Measurements from ENCODE around the gene ARHGAP19. TPM values are rescaled to one million over a fixed set of nuclear protein-coding genes. Genes with fewer than 3 reads are reported as not detected.
A peak's percentile ranks its signal among the peaks of the same experiment; 100 is the strongest.

ARHGAP19 gene
- 3.8 and 4.5 TPM in 2 replicates for polyA plus RNA-seq (2012; rRNA removed)
- 5.0 and 5.1 TPM in 2 replicates for polyA plus RNA-seq (2012; cell fraction: cytosol; rRNA removed)
- 7.0 and 8.5 TPM in 2 replicates for polyA plus RNA-seq (2012; cell fraction: nucleus; rRNA removed)

GRCh38 chr10:97292097-97292861 lies at the start of gene ARHGAP19:
Gene ARHGAP19 (minus strand): TSS chr10:97292637. CDS start chr10:97292627, 10 bp downstream.
- Histone ChIP-seq H3K9me2 (no peaks in the 10 kb centered on the region), H4K20me1 (ENCODE audit: insufficient read depth) (no peaks in the 10 kb centered on the region), H3K27ac (ENCODE audit: low read depth in 2 of 2, low read length in 1 of 2) (peak within 1 kb of the TSS; percentile 93 to 97), H3K27me3 (ENCODE audit: insufficient read depth) (no peaks in the 10 kb centered on the region), H3K4me3 (ENCODE audit: low read depth in 2 of 2, low read length in 1 of 2) (peak within 1 kb of the TSS; percentile 63 to 86), H3K9me3 (no peaks in the 10 kb centered on the region), H3K4me2 (peak within 1 kb of the TSS; percentile 75), H3K36me3 (replicated peaks in 1 of 2; ENCODE audit: control insufficient read depth in 1 of 2, insufficient read depth in 2 of 2, low read length in 1 of 2) (peaks cover 0 to 4% of the 10 kb centered on the region in 2 experiments), H3K9ac (peak within 1 kb of the TSS; percentile 94), H2AFZ (ENCODE audit: low read depth) (peak within 1 kb of the TSS; percentile 94), H3K4me1 (ENCODE audit: control insufficient read depth in 1 of 2, insufficient read depth in 2 of 2, low read depth in 1 of 2, low read length in 1 of 2) (no peaks in the 10 kb centered on the region), H3K79me2 (ENCODE audit: insufficient read depth) (peaks cover 37% of the 10 kb centered on the region), H3F3A (replicated peaks; ENCODE audit: insufficient read depth) (peaks cover 15% of the 10 kb centered on the region)
- WGBS (ENCODE audit: low lambda C conversion rate), result under 1% methylated on average over 41 of the region's 55 CpGs
- ChIA-PET POLR2A (interaction anchor here (1.1 to 1.2 kb wide), 5 partner anchors 10 to 109 kb away, joined by 3 to 6 read pairs (median 5); partner anchors contain the start of genes FRAT1 and RRP12), CTCF (interaction anchor here (0.7 to 3.4 kb wide), 9 partner anchors 9 to 220 kb away, joined by 3 to 27 read pairs (median 4); partner anchors contain the start of gene FRAT1)
- DNase-seq, result peak; percentile 92
- TF ChIP-seq MEF2A (IDR thresholded peaks at IDR 0.05; ENCODE audit: borderline replicate concordance, low read depth), result no peak
- TF ChIP-seq ELF1 (IDR thresholded peaks at IDR 0.05), result peak; percentile 52; the same call in 1 of the 2 replicates
- no peak for TF ChIP-seq FOSL2 (IDR thresholded peaks at IDR 0.05; ENCODE audit: borderline replicate concordance, low read depth)
- no peak for TF ChIP-seq USF1 (IDR thresholded peaks at IDR 0.05; ENCODE audit: borderline replicate concordance, low read depth)
- TF ChIP-seq RAD21 (IDR thresholded peaks at IDR 0.05; ENCODE audit: low read length), result no peak; the same call in 1 of the 2 replicates
- TF ChIP-seq REST (IDR thresholded peaks at IDR 0.05; ENCODE audit: low read depth, low read length), result no peak; the same call in none of the 2 replicates
- TF ChIP-seq TEAD4 (IDR thresholded peaks at IDR 0.05; ENCODE audit: borderline replicate concordance, insufficient read depth), result 0 out of 2 replicates have a peak, but pooled peaks have one; percentile 49
- TF ChIP-seq RCOR1 (IDR thresholded peaks at IDR 0.05; ENCODE audit: low read length), result no peak
- TF ChIP-seq MAX (IDR thresholded peaks at IDR 0.05; ENCODE audit: low read depth), result no peak; the same call in none of the 2 replicates
- TF ChIP-seq JUND (IDR thresholded peaks at IDR 0.05), result no peak
- peak; percentile 17; the same call in 1 of the 2 replicates for TF ChIP-seq TCF12 (IDR thresholded peaks at IDR 0.05)
- TF ChIP-seq FOXM1 (IDR thresholded peaks at IDR 0.05; ENCODE audit: low read depth), result peak; percentile 41
- TF ChIP-seq EZH2phosphoT487 (IDR thresholded peaks at IDR 0.05; ENCODE audit: borderline replicate concordance, low read depth), result no peak
- TF ChIP-seq SIN3A (IDR thresholded peaks at IDR 0.05; ENCODE audit: borderline replicate concordance, low read depth, low read length), result peak; percentile 76; the same call in 1 of the 2 replicates
- TF ChIP-seq CHD2 (IDR thresholded peaks at IDR 0.05; ENCODE audit: low read length, partially characterized antibody), result no peak
- no peak for TF ChIP-seq NRF1 (IDR thresholded peaks at IDR 0.05; ENCODE audit: low read depth, low read length)
- TF ChIP-seq SMC3 (IDR thresholded peaks at IDR 0.05; ENCODE audit: low read depth, low read length), result peak; percentile 22; the same call in 1 of the 2 replicates
- TF ChIP-seq ZBTB33 (IDR thresholded peaks at IDR 0.05; ENCODE audit: borderline replicate concordance, low read depth), result no peak
- no peak for TF ChIP-seq USF2 (IDR thresholded peaks at IDR 0.05; ENCODE audit: borderline replicate concordance, low read depth, low read length)
- no peak for TF ChIP-seq FOXJ3 (CRISPR knock-in tag; IDR thresholded peaks at IDR 0.05)
- no peak for TF ChIP-seq GATA2 (CRISPR knock-in tag; IDR thresholded peaks at IDR 0.05)
- peak; percentile 58 for TF ChIP-seq GABPA (IDR thresholded peaks at IDR 0.05; ENCODE audit: low read depth)
- peak; percentile 35 for TF ChIP-seq CTCF (IDR thresholded peaks at IDR 0.05)
